Transverse colon (tissue), 4 donors: Measurements from ENCODE around the gene PDE2A. TPM values are rescaled to one million over a fixed set of nuclear protein-coding genes. Genes with fewer than 3 reads are reported as not detected.
"Not testable (repeated sequence)": the region's sequence is repeated elsewhere in the genome, so short reads cannot be mapped to it uniquely, and the experiment has no call there.

ENCODE experiments used
- DNase-seq: peaks from one replicate; pipeline ENCODE4 v3.0.0-alpha.2; 2019
- H3K27ac ChIP-seq, 4 donors: fragments of 200-600 bp; sonication (generic); 2 replicates each; pipeline ENCODE4 v1.5.1; 2016 to 2018; ENCODE audit warnings: inconsistent platforms in 4 of 4
- H3K27me3 ChIP-seq: fragments of 200-600 bp; sonication (generic); 2 replicates; pipeline ENCODE4 v1.5.1; 2017; ENCODE audit warnings: inconsistent platforms
- H3K36me3 ChIP-seq, 4 donors: fragments of 200-600 bp; sonication (generic); 2 replicates each; pipeline ENCODE4 v1.5.1; 2017 to 2019; ENCODE audit warnings: inconsistent platforms in 4 of 4
- H3K4me1 ChIP-seq, 4 donors: fragments of 200-600 bp; sonication (generic); 2 replicates each; pipeline ENCODE4 v1.5.1; 2017 to 2020; ENCODE audit warnings: inconsistent platforms in 4 of 4
- H3K4me3 ChIP-seq, 4 donors: fragments of 200-600 bp; sonication (generic); 1 replicate in 1 of 4; 2 replicates in 3 of 4; pipeline versions ENCODE4 v1.5.1 to v1.6.1; 2017 to 2019; ENCODE audit warnings: inconsistent platforms in 4 of 4
- H3K9me3 ChIP-seq, 2 donors: fragments of 200-600 bp; sonication (generic); 2 replicates each; pipeline ENCODE4 v1.5.1; 2017 to 2019; ENCODE audit warnings: inconsistent platforms in 2 of 2
- CTCF ChIP-seq, 5 experiments: fragments of 200-600 bp in 3 of 5; fragments of 450-650 bp in 2 of 5; sonication (generic) in 3 of 5; IDR thresholded peaks; 1 replicate in 2 of 5; 2 replicates in 3 of 5; pipeline ENCODE4 v1.5.1; 2016 to 2017; ENCODE audit warnings: antibody characterized with exemption in 5 of 5, inconsistent platforms in 3 of 5, mild to moderate bottlenecking in 2 of 5, moderate library complexity in 1 of 5
- EP300 ChIP-seq: sonication (generic); formaldehyde crosslinking; IDR thresholded peaks from one replicate; pipeline ENCODE4 v1.6.1; 2017; ENCODE audit warnings: antibody characterized with exemption, low read depth
- POLR2A ChIP-seq: fragments of 450-650 bp; IDR thresholded peaks from one replicate; pipeline ENCODE4 v1.6.1; 2016; ENCODE audit warnings: antibody characterized with exemption, mild to moderate bottlenecking, moderate library complexity
- POLR2AphosphoS5 ChIP-seq, 3 donors: sonication (generic); formaldehyde crosslinking; IDR thresholded peaks; one replicate each; pipeline ENCODE4 v1.6.1; 2016; ENCODE audit warnings: antibody characterized with exemption in 3 of 3
- WGBS, 2 donors: methylation state at CpG; one replicate each; pipeline ENCODE4 v1.1.5; 2018; ENCODE audit warnings: low coverage in 1 of 2; 5-methylcytosine and 5-hydroxymethylcytosine counted together
- in situ Hi-C, 4 donors: fragments of 200-750 bp; cut with MboI; loops; one replicate each; pipeline versions ENCODE4 v1.15.0 to v1.15.1; 2017; ENCODE audit warnings: low sequenced_read_pairs in 3 of 4, low pct_ligation_motif_present in 1 of 4, low pct_unique_long_range_greater_than_20kb in 1 of 4
- intact Hi-C: fragments of 100-400 bp; cut with DNase I; formaldehyde crosslinking; loops from one replicate; pipeline ENCODE4 v1.15.1; 2023; ENCODE audit warnings: low total_unique reads
- total RNA-seq, 4 donors: library from RNA; depleted of rRNA; stranded (reverse); fragments of >200 nt; gene quantifications; one replicate each; pipeline ENCODE4 v1.1.0, GENCODE V29; 2016

The PDE2A gene
- total RNA-seq, 4 donors from 2014 or later, result 6.6 to 41.9 (median 17.1) TPM

- intact Hi-C loops, result no loop called here
Observed at GRCh38 chr11:72561856-72562255, 112.4 kb downstream of the PDE2A start.

GRCh38 chr11:72560864-72561263 lies 113.4 kb downstream of the PDE2A start:
- DNase-seq, H3K9me3 ChIP-seq, H3K27me3 ChIP-seq, H3K4me1 ChIP-seq, in situ Hi-C loops, H3K4me3 ChIP-seq, intact Hi-C loops, H3K27ac ChIP-seq, H3K36me3 ChIP-seq: not testable (repeated sequence)
- WGBS, 2 donors, result 89 to 100% methylated on average over 2 to 15 of the region's 15 CpGs

More at GRCh38 chr11:72561856-72562255, 112.4 kb downstream of the PDE2A start:
- DNase-seq, result no peak
- Histone ChIP-seq H3K4me1 (no peaks in the 10 kb centered on the region), H3K4me3 (no peak overlapping the region), H3K9me3 (no peaks in the 10 kb centered on the region), H3K27me3 (peaks cover 3% of the 10 kb centered on the region), H3K27ac (no peak overlapping the region), H3K36me3 (no peaks in the 10 kb centered on the region)
- TF ChIP-seq POLR2A (no peak), POLR2AphosphoS5 (IDR thresholded peaks at IDR 0.05) (no peak), EP300 (no peak), CTCF (IDR thresholded peaks at IDR 0.05) (no peak)
- WGBS, 2 donors, result 64% methylated on average over 4 of the region's 4 CpGs; no CpG with 5 or more reads in 1 of the 2 donors
- in situ Hi-C loops, result no loop called here

GRCh38 chr11:72556433-72556832 lies 117.8 kb downstream of the PDE2A start:
- intact Hi-C loops, result no loop called here
- no peaks in the 10 kb centered on the region for H3K4me1 ChIP-seq
- no peaks in the 10 kb centered on the region for H3K36me3 ChIP-seq
- no peak for DNase-seq
- H3K27me3 ChIP-seq, result no peaks in the 10 kb centered on the region
- no peak for TF ChIP-seq EP300
- no peak for TF ChIP-seq POLR2AphosphoS5 (IDR thresholded peaks at IDR 0.05)
- TF ChIP-seq CTCF (IDR thresholded peaks at IDR 0.05), result no peak
- no peak for TF ChIP-seq POLR2A
- in situ Hi-C loops, result no loop called here
- H3K4me3 ChIP-seq, result no peak overlapping the region
- no peak overlapping the region for H3K27ac ChIP-seq
- H3K9me3 ChIP-seq, result no peaks in the 10 kb centered on the region
- WGBS, 2 donors, result 56 to 74% methylated on average over 5 of the region's 5 CpGs

- in situ Hi-C loops, H3K9me3 ChIP-seq, H3K36me3 ChIP-seq, H3K27ac ChIP-seq, H3K4me3 ChIP-seq, DNase-seq, intact Hi-C loops, H3K4me1 ChIP-seq, H3K27me3 ChIP-seq: not testable (repeated sequence)
- 78 to 97% methylated on average over 3 of the region's 3 CpGs for WGBS, 2 donors
Observed at GRCh38 chr11:72555014-72555522, 119.2 kb downstream of the PDE2A start.

- Histone ChIP-seq H3K27me3 (no peaks in the 10 kb centered on the region), H3K36me3 (no peaks in the 10 kb centered on the region), H3K9me3 (no peaks in the 10 kb centered on the region), H3K27ac (no peak overlapping the region), H3K4me3 (no peak overlapping the region), H3K4me1 (no peaks in the 10 kb centered on the region)
- TF ChIP-seq POLR2AphosphoS5 (IDR thresholded peaks at IDR 0.05), result no peak
- no peak for TF ChIP-seq EP300
- no peak for TF ChIP-seq POLR2A
- no peak for TF ChIP-seq CTCF (IDR thresholded peaks at IDR 0.05)
- in situ Hi-C loops, result no loop called here
- intact Hi-C loops, result no loop called here
- no peak for DNase-seq
- 47% methylated on average over 3 of the region's 3 CpGs; no CpG with 5 or more reads in 1 of the 2 donors for WGBS, 2 donors
Observed at GRCh38 chr11:72553706-72554105, 120.5 kb downstream of the PDE2A start.
